MM.1S (cell line): Measurements from ENCODE around the gene PTPRR.
"Not testable (repeated sequence)": the region's sequence is repeated elsewhere in the genome, so short reads cannot be mapped to it uniquely, and the experiment has no call there.

Experiments used
- DNase-seq: peaks from one replicate; pipeline ENCODE4 v3.0.0-alpha.2; 2015
- H2AFZ ChIP-seq: fragments of 300-600 bp; sonication (generic); 2 replicates; pipeline ENCODE4 v1.6.0; 2016; ENCODE audit warnings: antibody characterized with exemption, low read length
- H3F3A ChIP-seq: fragments of 300-600 bp; sonication (generic); 2 replicates; pipeline ENCODE4 v1.6.1; 2016; ENCODE audit warnings: mild to moderate bottlenecking, antibody characterized with exemption, low read length, moderate library complexity, mixed read lengths; ENCODE audit not compliant: insufficient read depth
- H3K27ac ChIP-seq: fragments of 300-600 bp; sonication (generic); 2 replicates; pipeline ENCODE4 v1.5.1; 2016; ENCODE audit warnings: mild to moderate bottlenecking, low read length
- H3K27me3 ChIP-seq: fragments of 300-600 bp; sonication (generic); replicated peaks from 2 replicates; pipeline ENCODE4 v1.6.0; 2016; ENCODE audit warnings: low read length; ENCODE audit not compliant: insufficient read depth
- H3K36me3 ChIP-seq: fragments of 300-600 bp; sonication (generic); replicated peaks from 2 replicates; pipeline ENCODE4 v1.6.1; 2016; ENCODE audit warnings: mild to moderate bottlenecking, low read length, mixed read lengths; ENCODE audit not compliant: insufficient read depth
- H3K4me1 ChIP-seq: fragments of 300-600 bp; sonication (generic); 2 replicates; pipeline ENCODE4 v1.6.1; 2016; ENCODE audit warnings: low read length, mixed read lengths
- H3K4me2 ChIP-seq: fragments of 300-600 bp; sonication (generic); 2 replicates; pipeline ENCODE4 v1.6.0; 2016; ENCODE audit warnings: low read depth, low read length
- H3K4me3 ChIP-seq: fragments of 300-600 bp; sonication (generic); 2 replicates; pipeline ENCODE4 v1.5.1; 2016; ENCODE audit warnings: low read length, mixed read lengths
- H3K79me2 ChIP-seq: fragments of 300-600 bp; sonication (generic); 2 replicates; pipeline ENCODE4 v1.6.1; 2016; ENCODE audit warnings: mixed run types, low read length, mixed read lengths
- H3K9ac ChIP-seq: fragments of 300-600 bp; sonication (generic); 2 replicates; pipeline ENCODE4 v1.6.1; 2016; ENCODE audit warnings: low read length, mixed read lengths
- H3K9me2 ChIP-seq: fragments of 300-600 bp; sonication (generic); replicated peaks from 2 replicates; pipeline ENCODE4 v1.6.1; 2016; ENCODE audit warnings: mild to moderate bottlenecking, low read length, mixed read lengths; ENCODE audit not compliant: insufficient read depth
- H3K9me3 ChIP-seq: fragments of 300-600 bp; sonication (generic); replicated peaks from 2 replicates; pipeline ENCODE4 v1.6.1; 2016; ENCODE audit warnings: mild to moderate bottlenecking, low read length, mixed read lengths; ENCODE audit not compliant: insufficient read depth
- H4K20me1 ChIP-seq: fragments of 300-600 bp; sonication (generic); 2 replicates; pipeline ENCODE4 v1.6.1; 2016; ENCODE audit warnings: mild to moderate bottlenecking, low read length, moderate library complexity, mixed read lengths; ENCODE audit not compliant: insufficient read depth
- CTCF ChIP-seq: fragments of 300-600 bp; sonication (generic); IDR thresholded peaks from 2 replicates; pipeline ENCODE4 v1.5.1; 2016; ENCODE audit warnings: antibody characterized with exemption, low read length, mixed read lengths
- EZH2 ChIP-seq: fragments of 300-600 bp; sonication (generic); optimal IDR thresholded peaks from 2 replicates; pipeline ENCODE3; 2017; ENCODE audit warnings: low read depth, mild to moderate bottlenecking, antibody characterized with exemption, low read length, mixed read lengths
- EZH2phosphoT487 ChIP-seq: fragments of 300-600 bp; sonication (generic); IDR thresholded peaks from 2 replicates; pipeline ENCODE4 v1.6.1; 2018; ENCODE audit warnings: antibody characterized with exemption, low read length

Gene PTPRR

GRCh38 chr12:70741256-70741655, 179.3 kb downstream of the PTPRR start:
- Histone ChIP-seq H3K4me1 (no peaks in the 10 kb centered on the region), H3K9me2 (no peaks in the 10 kb centered on the region), H3K9ac (no peak overlapping the region), H3K4me3 (no peak overlapping the region), H3F3A (no peaks in the 10 kb centered on the region), H3K79me2 (no peaks in the 10 kb centered on the region), H3K27ac (no peak overlapping the region), H3K4me2 (no peak overlapping the region), H3K27me3 (no peaks in the 10 kb centered on the region), H3K36me3 (no peaks in the 10 kb centered on the region), H3K9me3 (no peaks in the 10 kb centered on the region), H4K20me1 (no peaks in the 10 kb centered on the region), H2AFZ (no peak overlapping the region)
- DNase-seq = no peak
- TF ChIP-seq EZH2phosphoT487 = no peak
- TF ChIP-seq CTCF = no peak
- TF ChIP-seq EZH2 = no peak

GRCh38 chr12:70739756-70740155, 180.8 kb downstream of the PTPRR start:
- no peak for DNase-seq

GRCh38 chr12:70736351-70737133, 184.0 kb downstream of the PTPRR start:
- DNase-seq = no peak

More at GRCh38 chr12:70739756-70740155, 180.8 kb downstream of the PTPRR start:
- Histone ChIP-seq H3K9ac (no peak overlapping the region), H4K20me1 (no peaks in the 10 kb centered on the region), H3K36me3 (no peaks in the 10 kb centered on the region), H3K79me2 (no peaks in the 10 kb centered on the region), H3K9me3 (no peaks in the 10 kb centered on the region), H3F3A (no peaks in the 10 kb centered on the region), H2AFZ (no peak overlapping the region), H3K4me1 (no peaks in the 10 kb centered on the region), H3K9me2 (no peaks in the 10 kb centered on the region), H3K4me2 (no peak overlapping the region), H3K4me3 (no peak overlapping the region), H3K27ac (no peak overlapping the region), H3K27me3 (no peaks in the 10 kb centered on the region)
- TF ChIP-seq EZH2 (no peak), CTCF (no peak), EZH2phosphoT487 (no peak)

GRCh38 chr12:70735197-70735596, 185.3 kb downstream of the PTPRR start:
- not testable (repeated sequence) for H3K36me3 ChIP-seq, DNase-seq, H3K4me2 ChIP-seq, H3K4me1 ChIP-seq, H3K27ac ChIP-seq, H2AFZ ChIP-seq, H4K20me1 ChIP-seq, H3K9me3 ChIP-seq, H3K4me3 ChIP-seq, H3F3A ChIP-seq, H3K79me2 ChIP-seq, H3K9ac ChIP-seq, H3K27me3 ChIP-seq, H3K9me2 ChIP-seq

More at GRCh38 chr12:70736351-70737133, 184.0 kb downstream of the PTPRR start:
- no peaks in the 10 kb centered on the region for H4K20me1 ChIP-seq
- no peak overlapping the region for H2AFZ ChIP-seq
- H3K4me2 ChIP-seq = no peak overlapping the region
- no peak overlapping the region for H3K9ac ChIP-seq
- no peaks in the 10 kb centered on the region for H3K9me2 ChIP-seq
- no peaks in the 10 kb centered on the region for H3K79me2 ChIP-seq
- no peak overlapping the region for H3K27ac ChIP-seq
- TF ChIP-seq EZH2 (no peak), EZH2phosphoT487 (no peak), CTCF (no peak)
- H3K4me1 ChIP-seq = no peaks in the 10 kb centered on the region
- no peaks in the 10 kb centered on the region for H3K27me3 ChIP-seq
- H3K36me3 ChIP-seq = no peaks in the 10 kb centered on the region
- H3F3A ChIP-seq = no peaks in the 10 kb centered on the region
- no peak overlapping the region for H3K4me3 ChIP-seq
- no peaks in the 10 kb centered on the region for H3K9me3 ChIP-seq
